BLaER1 treated with 17β-estradiol and CSF1 and Interleukin-3, amounts not matched to agents 10 nM and 100 nM (cell line): ENCODE measurements around the gene CDCP2.

Experiments used
- H3K27ac ChIP-seq, 11 experiments: shearing (Covaris generic); formaldehyde crosslinking; 2 replicates each; pipeline ENCODE4 v1.8.1; 2022
- H3K27me3 ChIP-seq, 11 experiments: shearing (Covaris generic); formaldehyde crosslinking; 2 replicates each; pipeline ENCODE4 v1.8.1; 2022
- H3K36me3 ChIP-seq, 11 experiments: shearing (Covaris generic); formaldehyde crosslinking; 2 replicates each; pipeline ENCODE4 v1.8.1; 2022
- H3K4me1 ChIP-seq, 10 experiments: shearing (Covaris generic); formaldehyde crosslinking; 2 replicates each; pipeline ENCODE4 v1.8.1; 2022
- H3K4me2 ChIP-seq, 11 experiments: shearing (Covaris generic); formaldehyde crosslinking; 2 replicates each; pipeline ENCODE4 v1.8.1; 2022
- H3K4me3 ChIP-seq, 10 experiments: shearing (Covaris generic); formaldehyde crosslinking; 2 replicates each; pipeline ENCODE4 v1.8.1; 2022
- H3K9ac ChIP-seq, 11 experiments: shearing (Covaris generic); formaldehyde crosslinking; 2 replicates each; pipeline ENCODE4 v1.8.1; 2022
- H3K9me3 ChIP-seq, 11 experiments: shearing (Covaris generic); formaldehyde crosslinking; replicated peaks in 1 of 11; 2 replicates each; pipeline ENCODE4 v1.8.1; 2022
- H4K20me1 ChIP-seq, 11 experiments: shearing (Covaris generic); formaldehyde crosslinking; 2 replicates each; pipeline ENCODE4 v1.8.1; 2022
- Cebpa-rat ChIP-seq, 11 experiments: shearing (Covaris generic); IDR thresholded peaks; 2 replicates each; pipeline ENCODE4 v1.8.1; 2022

The CDCP2 gene

GRCh38 chr1:54152696-54153095 lies at the start of gene CDCP2:
Gene CDCP2 (minus strand): TSS chr1:54153000. CDS start chr1:54152922, 78 bp downstream.
- Histone ChIP-seq H3K27ac (no peak within 1 kb of the TSS), H3K36me3 (no peaks in the 10 kb centered on the region), H3K9ac (peak within 1 kb of the TSS in 2 of 11 experiments; percentile 5 to 24; a peak in 1 of 22 replicates), H3K27me3 (no peaks in the 10 kb centered on the region), H3K9me3 (no peaks in the 10 kb centered on the region), H3K4me1 (peaks cover 0 to 23% (median 13%) of the 10 kb centered on the region in 10 experiments; a peak in 18 of 20 replicates), H4K20me1 (no peaks in the 10 kb centered on the region), H3K4me3 (no peak within 1 kb of the TSS), H3K4me2 (peak within 1 kb of the TSS in 10 of 11 experiments; percentile 7 to 74 (median 58); a peak in 17 of 22 replicates)
- no peak for TF ChIP-seq Cebpa-rat (IDR thresholded peaks at IDR 0.05)

GRCh38 chr1:54200519-54200997 lies 47.8 kb upstream of the CDCP2 start:
- Histone ChIP-seq H3K9ac (peak overlapping the region; percentile 82 to 95 (median 90)), H3K4me3 (peak overlapping the region; percentile 82 to 99 (median 92)), H3K4me2 (peak overlapping the region; percentile 87 to 97 (median 94)), H3K27me3 (no peaks in the 10 kb centered on the region), H4K20me1 (peaks cover 0 to 41% (median 23%) of the 10 kb centered on the region in 11 experiments; a peak in 13 of 22 replicates), H3K9me3 (no peaks in the 10 kb centered on the region), H3K36me3 (peaks cover 24 to 51% (median 40%) of the 10 kb centered on the region in 11 experiments), H3K4me1 (peaks cover 30 to 39% (median 35%) of the 10 kb centered on the region in 10 experiments), H3K27ac (peak overlapping the region; percentile 63 to 93 (median 87); a peak in 21 of 22 replicates)
- TF ChIP-seq Cebpa-rat (IDR thresholded peaks at IDR 0.05), result no peak

GRCh38 chr1:54199765-54200518 lies 47.1 kb upstream of the CDCP2 start, which contains the start of the genes CYB5RL and MRPL37:
Gene CYB5RL (minus strand): TSS chr1:54200030. CDS start chr1:54195616, 4,414 bp downstream.
Gene MRPL37 (plus strand): TSS chr1:54200167. CDS start chr1:54200244, 77 bp downstream.
- peaks cover 30 to 39% (median 35%) of the 10 kb centered on the region in 10 experiments for H3K4me1 ChIP-seq
- no peak for TF ChIP-seq Cebpa-rat (IDR thresholded peaks at IDR 0.05)

GRCh38 chr1:54199151-54199764 lies 46.5 kb upstream of the CDCP2 start:
- no peaks in the 10 kb centered on the region for H3K9me3 ChIP-seq
- H3K4me2 ChIP-seq, result peak overlapping the region; percentile 87 to 97 (median 93)
- H3K4me1 ChIP-seq, result peaks cover 30 to 39% (median 35%) of the 10 kb centered on the region in 10 experiments
- peaks cover 0 to 31% (median 21%) of the 10 kb centered on the region in 11 experiments; a peak in 13 of 22 replicates for H4K20me1 ChIP-seq
- peak overlapping the region in 10 of 11 experiments; percentile 70 to 93 (median 88); a peak in 21 of 22 replicates for H3K27ac ChIP-seq
- peak overlapping the region; percentile 82 to 95 (median 90) for H3K9ac ChIP-seq
- TF ChIP-seq Cebpa-rat (IDR thresholded peaks at IDR 0.05), result no peak
- peak overlapping the region; percentile 82 to 99 (median 92) for H3K4me3 ChIP-seq
- H3K36me3 ChIP-seq, result peaks cover 24 to 51% (median 40%) of the 10 kb centered on the region in 11 experiments
- no peaks in the 10 kb centered on the region for H3K27me3 ChIP-seq

More at GRCh38 chr1:54199765-54200518, 47.1 kb upstream of the CDCP2 start, which contains the start of the genes CYB5RL and MRPL37:
- peak within 1 kb of the TSS; percentile 63 to 93 (median 87); a peak in 21 of 22 replicates for H3K27ac ChIP-seq
- H3K9ac ChIP-seq, result peak within 1 kb of the TSS; percentile 82 to 95 (median 90)
- no peaks in the 10 kb centered on the region for H3K9me3 ChIP-seq
- peak within 1 kb of the TSS; percentile 87 to 97 (median 94) for H3K4me2 ChIP-seq
- peaks cover 0 to 38% (median 23%) of the 10 kb centered on the region in 11 experiments; a peak in 13 of 22 replicates for H4K20me1 ChIP-seq
- H3K36me3 ChIP-seq, result peaks cover 24 to 51% (median 40%) of the 10 kb centered on the region in 11 experiments
- H3K4me3 ChIP-seq, result peak within 1 kb of the TSS; percentile 82 to 99 (median 92)
- H3K27me3 ChIP-seq, result no peaks in the 10 kb centered on the region

DNA sequence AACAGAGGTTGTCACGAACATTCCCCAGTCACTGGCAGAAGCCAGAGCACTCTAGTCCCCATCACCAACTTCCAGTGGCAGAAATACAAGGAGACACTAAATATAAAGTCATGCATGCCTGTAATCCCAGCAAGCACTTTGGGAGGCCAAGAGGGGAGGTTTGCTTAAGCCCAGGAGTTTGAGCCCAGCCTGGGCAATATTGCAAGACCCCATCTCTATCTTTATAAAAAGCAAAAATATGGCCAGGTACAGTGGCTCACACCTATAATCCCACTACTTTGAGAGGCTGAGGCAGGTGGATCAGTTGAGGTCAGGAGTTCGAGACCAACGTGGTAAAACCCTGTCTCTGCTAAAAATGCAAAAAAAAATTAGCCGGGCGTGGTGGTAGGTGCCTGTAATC lies 40.7 kb upstream of the CDCP2 start:
- no peak for TF ChIP-seq Cebpa-rat (IDR thresholded peaks at IDR 0.05)
- no peak overlapping the region for H3K4me3 ChIP-seq
- peaks cover 31 to 80% (median 66%) of the 10 kb centered on the region in 11 experiments for H3K36me3 ChIP-seq
- no peak overlapping the region for H3K27ac ChIP-seq
- no peak overlapping the region for H3K9ac ChIP-seq
- no peaks in the 10 kb centered on the region for H3K9me3 ChIP-seq
- no peak overlapping the region for H3K4me2 ChIP-seq
- no peaks in the 10 kb centered on the region for H3K4me1 ChIP-seq
- H3K27me3 ChIP-seq, result no peaks in the 10 kb centered on the region
- H4K20me1 ChIP-seq, result no peaks in the 10 kb centered on the region; a peak in 1 of 22 replicates

DNA sequence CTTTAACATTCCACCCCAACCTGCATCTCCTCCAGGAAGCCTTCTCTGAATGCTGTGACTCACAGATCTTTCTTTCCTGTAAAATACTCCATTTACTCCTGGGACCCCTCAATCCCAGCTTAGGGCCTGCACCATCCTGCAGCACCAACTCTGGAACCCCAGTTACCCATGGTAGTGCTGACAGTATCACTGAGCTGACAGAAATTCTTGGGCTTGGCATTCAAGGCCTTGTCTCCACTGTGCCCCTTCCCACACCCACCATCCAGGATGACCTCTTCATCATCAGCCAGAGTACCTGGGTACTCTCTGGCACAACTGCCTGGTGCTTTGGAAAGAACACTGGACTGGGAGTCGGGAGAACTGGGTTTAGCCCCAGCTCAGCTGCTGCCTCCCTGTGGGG lies 38.7 kb upstream of the CDCP2 start:
- Histone ChIP-seq H4K20me1 (no peaks in the 10 kb centered on the region; a peak in 1 of 22 replicates), H3K9ac (no peak overlapping the region), H3K4me2 (no peak overlapping the region), H3K27me3 (no peaks in the 10 kb centered on the region), H3K9me3 (no peaks in the 10 kb centered on the region), H3K27ac (no peak overlapping the region), H3K4me1 (no peaks in the 10 kb centered on the region), H3K36me3 (peaks cover 35 to 98% (median 79%) of the 10 kb centered on the region in 11 experiments), H3K4me3 (no peak overlapping the region)
- no peak for TF ChIP-seq Cebpa-rat (IDR thresholded peaks at IDR 0.05)

DNA sequence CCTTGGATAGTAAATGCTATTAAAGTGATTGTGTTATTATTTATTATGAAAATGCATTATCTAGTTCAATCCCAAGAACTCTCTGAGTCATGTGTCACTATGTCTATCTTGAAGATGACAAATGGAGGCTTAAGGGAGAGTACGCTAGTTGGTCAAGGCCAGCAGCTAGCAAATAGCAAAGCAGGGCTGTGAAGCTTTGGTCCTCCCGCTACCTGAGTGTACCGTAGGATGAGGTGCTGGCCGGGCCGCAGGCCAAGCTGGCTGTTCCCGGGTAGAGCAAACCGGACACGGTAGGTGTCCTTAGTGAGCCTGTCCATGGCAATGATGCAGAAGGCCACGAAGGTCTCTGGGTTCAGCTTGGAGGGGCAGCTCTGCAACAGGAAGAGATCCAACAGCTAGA lies 37.7 kb upstream of the CDCP2 start:
- peaks cover 38 to 98% (median 80%) of the 10 kb centered on the region in 11 experiments for H3K36me3 ChIP-seq
- H3K4me2 ChIP-seq, result no peak overlapping the region
- H3K4me3 ChIP-seq, result no peak overlapping the region
- no peaks in the 10 kb centered on the region for H3K27me3 ChIP-seq
- H3K27ac ChIP-seq, result no peak overlapping the region
- H3K4me1 ChIP-seq, result no peaks in the 10 kb centered on the region
- TF ChIP-seq Cebpa-rat (IDR thresholded peaks at IDR 0.05), result no peak
- H3K9me3 ChIP-seq, result no peaks in the 10 kb centered on the region
- H3K9ac ChIP-seq, result no peak overlapping the region
- no peaks in the 10 kb centered on the region; a peak in 1 of 22 replicates for H4K20me1 ChIP-seq

- no peaks in the 10 kb centered on the region for H3K9me3 ChIP-seq
- no peak overlapping the region for H3K4me2 ChIP-seq
- peaks cover 22 to 83% (median 61%) of the 10 kb centered on the region in 11 experiments for H3K36me3 ChIP-seq
- TF ChIP-seq Cebpa-rat (IDR thresholded peaks at IDR 0.05), result no peak
- H3K9ac ChIP-seq, result no peak overlapping the region
- H3K4me1 ChIP-seq, result no peaks in the 10 kb centered on the region
- no peaks in the 10 kb centered on the region for H4K20me1 ChIP-seq
- H3K27me3 ChIP-seq, result no peaks in the 10 kb centered on the region
- H3K4me3 ChIP-seq, result no peak overlapping the region
- H3K27ac ChIP-seq, result no peak overlapping the region
These were observed 35.5 kb upstream of the CDCP2 start for GRCh38 chr1:54188291-54188690.

- Histone ChIP-seq H3K36me3 (peaks cover 15 to 78% (median 40%) of the 10 kb centered on the region in 11 experiments), H3K4me1 (no peaks in the 10 kb centered on the region)
- TF ChIP-seq Cebpa-rat (IDR thresholded peaks at IDR 0.05), result no peak
These were observed 33.3 kb upstream of the CDCP2 start for GRCh38 chr1:54186056-54186455.

More at GRCh38 chr1:54186056-54186455, 33.3 kb upstream of the CDCP2 start:
- H3K27ac ChIP-seq, result no peak overlapping the region
- H3K4me3 ChIP-seq, result no peak overlapping the region
- H3K9me3 ChIP-seq, result no peaks in the 10 kb centered on the region
- H3K4me2 ChIP-seq, result no peak overlapping the region
- H3K27me3 ChIP-seq, result no peaks in the 10 kb centered on the region
- no peaks in the 10 kb centered on the region for H4K20me1 ChIP-seq
- H3K9ac ChIP-seq, result no peak overlapping the region
